ENCODE data around the gene RLN2. TPM values are rescaled to one million over a fixed set of nuclear protein-coding genes. Genes with fewer than 3 reads are reported as not detected.
A peak's percentile ranks its signal among the peaks of the same experiment; 100 is the strongest.

The RLN2 gene
- total RNA-seq, 6 experiments from 2014 or later: not detected

DNA sequence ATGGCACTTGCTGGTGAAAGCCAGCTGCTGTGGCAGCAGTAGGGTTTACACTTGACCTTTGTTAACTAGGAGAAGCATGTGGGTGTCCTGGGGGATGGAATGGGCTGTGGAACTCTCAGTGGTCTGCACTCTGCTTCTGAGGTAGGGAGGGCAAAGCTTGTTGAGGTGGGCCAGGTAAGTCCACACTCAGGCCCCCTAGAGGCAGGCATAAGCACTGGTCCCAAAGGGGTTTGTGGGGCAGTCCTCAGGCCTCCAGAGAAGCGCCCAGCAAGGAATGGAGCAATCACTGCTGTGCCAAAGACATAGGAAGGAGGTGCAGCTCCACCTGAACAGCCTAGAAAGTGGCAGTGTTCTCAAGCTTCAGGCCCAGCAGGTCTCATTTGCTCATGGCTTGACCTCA is 38.6 kb downstream of the RLN2 start:
- WGBS (ENCODE audit: insufficient coverage, low coverage, low lambda C conversion rate, missing lambda C conversion rate): no CpG with 5 or more reads among the region's 1 CpG
- DNase-seq (no peak), ATAC-seq (no peak)
- H3K36me3 ChIP-seq: no peaks in the 10 kb centered on the region
- H3K27ac ChIP-seq: no peak overlapping the region
- H3K4me1 ChIP-seq: no peaks in the 10 kb centered on the region
- H3K9me3 ChIP-seq: no peaks in the 10 kb centered on the region
- TF ChIP-seq, protein P1, sequence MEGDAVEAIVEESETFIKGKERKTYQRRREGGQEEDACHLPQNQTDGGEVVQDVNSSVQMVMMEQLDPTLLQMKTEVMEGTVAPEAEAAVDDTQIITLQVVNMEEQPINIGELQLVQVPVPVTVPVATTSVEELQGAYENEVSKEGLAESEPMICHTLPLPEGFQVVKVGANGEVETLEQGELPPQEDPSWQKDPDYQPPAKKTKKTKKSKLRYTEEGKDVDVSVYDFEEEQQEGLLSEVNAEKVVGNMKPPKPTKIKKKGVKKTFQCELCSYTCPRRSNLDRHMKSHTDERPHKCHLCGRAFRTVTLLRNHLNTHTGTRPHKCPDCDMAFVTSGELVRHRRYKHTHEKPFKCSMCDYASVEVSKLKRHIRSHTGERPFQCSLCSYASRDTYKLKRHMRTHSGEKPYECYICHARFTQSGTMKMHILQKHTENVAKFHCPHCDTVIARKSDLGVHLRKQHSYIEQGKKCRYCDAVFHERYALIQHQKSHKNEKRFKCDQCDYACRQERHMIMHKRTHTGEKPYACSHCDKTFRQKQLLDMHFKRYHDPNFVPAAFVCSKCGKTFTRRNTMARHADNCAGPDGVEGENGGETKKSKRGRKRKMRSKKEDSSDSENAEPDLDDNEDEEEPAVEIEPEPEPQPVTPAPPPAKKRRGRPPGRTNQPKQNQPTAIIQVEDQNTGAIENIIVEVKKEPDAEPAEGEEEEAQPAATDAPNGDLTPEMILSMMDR (IDR thresholded peaks at IDR 0.05): no peak
- no peak for TF ChIP-seq POLR2A (IDR thresholded peaks at IDR 0.05)
- intact Hi-C loops (cut with DNase I): no loop called here
- H3K4me3 ChIP-seq: no peak overlapping the region
- H3K27me3 ChIP-seq: no peaks in the 10 kb centered on the region

DNA sequence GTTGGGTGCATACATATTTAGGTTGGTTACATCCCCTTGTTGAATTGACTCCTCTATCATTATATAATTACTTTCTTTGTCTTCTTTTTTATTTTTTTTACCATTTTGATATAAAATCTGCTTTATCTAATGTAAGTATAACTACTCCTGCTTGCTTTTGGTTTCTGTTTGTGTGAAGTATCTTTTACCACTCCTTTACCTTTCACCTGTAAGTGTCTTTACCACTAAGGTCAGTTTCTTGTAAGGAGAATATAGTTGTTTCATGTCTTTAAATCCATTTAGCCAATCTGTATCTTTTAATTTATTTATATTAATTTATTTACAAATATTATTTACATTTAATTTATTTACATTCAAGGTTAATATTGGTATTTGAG is 40.3 kb downstream of the RLN2 start:
- TF ChIP-seq, protein P1 (IDR thresholded peaks at IDR 0.05): no peak
- TF ChIP-seq POLR2A (IDR thresholded peaks at IDR 0.05): no peak

DNA sequence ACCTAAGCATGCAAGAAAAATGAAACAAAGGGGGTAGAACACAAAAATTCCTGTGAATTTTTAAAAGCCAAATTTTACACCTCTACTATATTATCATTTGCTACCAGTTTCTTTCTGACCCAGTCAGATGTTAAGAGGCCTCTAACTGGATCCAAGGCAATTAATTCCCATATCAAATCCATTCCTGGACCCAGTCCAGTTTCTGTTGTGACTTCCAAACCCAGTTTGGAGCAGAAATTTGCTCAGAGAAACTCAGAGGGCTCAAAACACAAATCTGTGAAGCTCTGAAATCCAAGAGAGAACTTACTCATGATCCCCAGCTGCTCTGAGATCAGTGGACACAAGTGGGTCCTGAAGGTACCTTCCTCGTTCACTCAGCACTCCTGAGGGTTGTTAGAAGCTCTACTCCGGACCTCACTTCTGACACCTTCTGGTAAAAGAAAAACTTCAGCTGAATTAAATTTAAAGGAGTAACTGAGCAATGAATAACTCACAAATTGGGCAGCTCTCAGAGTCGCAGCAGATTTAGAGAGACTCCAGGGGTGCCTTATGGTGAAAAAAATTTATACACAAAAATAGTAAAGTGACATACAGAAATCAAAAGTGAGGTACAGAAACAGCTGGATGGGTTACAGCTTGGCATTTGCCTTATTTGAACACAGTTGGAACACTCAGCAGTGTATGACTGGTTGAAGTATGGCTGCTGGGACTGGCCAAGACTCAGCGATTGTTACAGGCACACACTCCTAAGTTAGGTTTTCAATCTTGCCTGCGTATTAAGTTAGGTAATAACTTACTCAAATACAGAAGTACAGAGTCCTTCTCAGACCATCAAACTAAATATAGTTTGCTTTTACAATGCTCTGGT is 40.9 kb downstream of the RLN2 start:
- Histone ChIP-seq H3K27me3 (no peaks in the 10 kb centered on the region), H3K4me3 (no peak overlapping the region), H3K9me3 (no peaks in the 10 kb centered on the region), H3K4me1 (no peaks in the 10 kb centered on the region), H3K27ac (no peak overlapping the region), H3K36me3 (no peaks in the 10 kb centered on the region)
- no peak for TF ChIP-seq POLR2A (IDR thresholded peaks at IDR 0.05)
- TF ChIP-seq, protein P1 (IDR thresholded peaks at IDR 0.05): peak in 1 of 4 donors; percentile 20
- ATAC-seq: peak; percentile 30 to 52 (median 45)
- DNase-seq: no peak
- 42% methylated on average over 5 of the region's 5 CpGs for WGBS (ENCODE audit: insufficient coverage, low coverage, low lambda C conversion rate, missing lambda C conversion rate)
- intact Hi-C loops (cut with DNase I): no loop called here

More for the DNA sequence above, 40.3 kb downstream of the RLN2 start:
- Histone ChIP-seq H3K27me3 (no peaks in the 10 kb centered on the region), H3K4me1 (no peaks in the 10 kb centered on the region), H3K27ac (no peak overlapping the region), H3K4me3 (no peak overlapping the region), H3K36me3 (no peaks in the 10 kb centered on the region), H3K9me3 (no peaks in the 10 kb centered on the region)
- ATAC-seq (no peak), DNase-seq (no peak)
- intact Hi-C loops (cut with DNase I): no loop called here

Small RNA genes within 50 kb of the gene (small RNA-seq; reads per million reads assigned to genes)
- gene HMGN2P31: 0 reads per million in 2 experiments

Other genes starting within 250 kb of the RLN2 start
- gene INSL6, start 119.1 kb downstream of the RLN2 start, total RNA-seq: not detected
- gene INSL4, start 73.3 kb downstream of the RLN2 start, total RNA-seq: not detected
- not detected for gene RLN1, start 35.2 kb upstream of the RLN2 start, total RNA-seq
- gene PLGRKT, start 133.2 kb upstream of the RLN2 start, total RNA-seq: 10 to 100 TPM in 4 of 6 experiments, 1 to 10 TPM in 2; 7.3 to 14.4 (median 11.4) TPM
- 1 to 10 TPM in 4 of 6 experiments, under 1 TPM in 2; 0.87 to 3.7 (median 1.5) TPM for gene CD274, start 145.8 kb upstream of the RLN2 start, total RNA-seq
- gene PDCD1LG2, start 205.8 kb upstream of the RLN2 start, total RNA-seq: 1 to 10 TPM in 4 of 6 experiments, under 1 TPM in 2; 0.49 to 2.4 (median 1.1) TPM

All from right lobe of liver (tissue), 6 donors.